Measurements from ENCODE around the gene NPY4R.

DNA sequence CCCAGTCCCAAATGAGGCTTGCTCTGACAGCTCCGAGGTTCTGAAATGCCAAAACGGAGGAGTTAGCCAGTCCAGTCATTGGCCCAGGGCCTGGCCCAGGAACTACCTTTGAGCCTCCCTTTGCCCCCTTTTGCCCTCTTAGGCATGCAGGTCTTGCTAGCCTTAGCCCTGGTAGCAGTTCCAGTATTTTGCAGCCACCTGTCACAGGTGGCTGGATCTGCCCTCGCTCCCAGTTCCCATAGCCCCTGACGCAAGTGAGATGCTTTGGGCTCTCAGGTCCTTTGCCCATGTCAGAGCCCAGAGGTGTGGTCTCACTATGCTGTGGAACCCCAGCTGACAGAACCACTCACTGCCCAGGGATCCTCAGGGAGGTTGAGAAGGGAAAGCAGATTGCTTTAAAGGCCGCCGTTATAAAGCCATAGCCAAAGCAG, 48.7 kb upstream of the NPY4R start:
- TF ChIP-seq EZH2 (IDR thresholded peaks at IDR 0.05; ENCODE audit: insufficient read depth, poor library complexity, severe bottlenecking) (no peak), EZH2phosphoT487 (IDR thresholded peaks at IDR 0.05; ENCODE audit: insufficient read depth, low read depth) (no peak)

Measured in GM23248 (cell line).